SU-DHL-6 (cell line): ENCODE measurements around the gene KCNB1.

ENCODE experiments used
- H2AFZ ChIP-seq: fragments of 200-600 bp; sonication (generic); 2 replicates; pipeline ENCODE4 v1.6.1; 2014; ENCODE audit warnings: low read depth, mild to moderate bottlenecking, moderate library complexity, mixed read lengths, antibody characterized with exemption, low read length; ENCODE audit not compliant: severe bottlenecking
- H3F3A ChIP-seq: fragments of 200-600 bp; shearing (Covaris generic); 2 replicates; pipeline ENCODE4 v1.6.0; 2016; ENCODE audit warnings: antibody characterized with exemption, mild to moderate bottlenecking; ENCODE audit not compliant: insufficient read depth
- H3K27ac ChIP-seq: fragments of 200-600 bp; sonication (generic); 2 replicates; pipeline ENCODE4 v1.5.1; 2016; ENCODE audit warnings: low read depth, mild to moderate bottlenecking, low read length, moderate library complexity, mixed read lengths
- H3K27me3 ChIP-seq: fragments of 200-600 bp; sonication (generic), shearing (Covaris generic); 2 replicates; pipeline ENCODE4 v1.6.0; 2014; ENCODE audit warnings: mild to moderate bottlenecking, low read length
- H3K36me3 ChIP-seq: fragments of 200-600 bp; sonication (generic); 2 replicates; pipeline ENCODE4 v1.6.1; 2014; ENCODE audit warnings: mild to moderate bottlenecking, low read length, mixed read lengths
- H3K4me2 ChIP-seq: fragments of 300-600, 200-600 bp; shearing (Covaris generic), sonication (generic); 2 replicates; pipeline ENCODE4 v1.6.0; 2014; ENCODE audit warnings: low read length, low read depth, mild to moderate bottlenecking; ENCODE audit not compliant: poor library complexity, severe bottlenecking
- H3K4me3 ChIP-seq: fragments of 200-600 bp; sonication (generic); 2 replicates; pipeline ENCODE4 v1.5.1; 2014; ENCODE audit warnings: antibody characterized with exemption, low read length, mild to moderate bottlenecking, mixed read lengths; ENCODE audit not compliant: insufficient read depth, poor library complexity, severe bottlenecking
- H3K79me2 ChIP-seq: fragments of 200-600 bp; sonication (generic); 2 replicates; pipeline ENCODE4 v1.6.1; 2014; ENCODE audit warnings: mild to moderate bottlenecking, low read length, moderate library complexity; ENCODE audit not compliant: insufficient read depth
- H3K9ac ChIP-seq: fragments of 200-600 bp; sonication (generic); 2 replicates; pipeline ENCODE4 v1.7.0; 2014; ENCODE audit warnings: mild to moderate bottlenecking, low read length
- H3K9me2 ChIP-seq: fragments of 200-600 bp; sonication (generic); replicated peaks from 2 replicates; pipeline ENCODE4 v1.6.1; 2014; ENCODE audit warnings: low read length; ENCODE audit not compliant: insufficient read depth
- H3K9me3 ChIP-seq: fragments of 200-600 bp; sonication (generic); 2 replicates; pipeline ENCODE4 v1.6.1; 2014; ENCODE audit warnings: low read length, mixed read lengths; ENCODE audit not compliant: insufficient read depth
- H4K20me1 ChIP-seq: fragments of 200-600 bp; sonication (generic); 2 replicates; pipeline ENCODE4 v1.6.1; 2014; ENCODE audit warnings: low read depth, mild to moderate bottlenecking, antibody characterized with exemption, low read length, moderate library complexity, mixed read lengths
- CTCF ChIP-seq: fragments of 200-600 bp; sonication (generic); IDR thresholded peaks from one replicate; pipeline ENCODE4 v1.5.1; 2017; ENCODE audit warnings: antibody characterized with exemption, mild to moderate bottlenecking, low read length, moderate library complexity; ENCODE audit not compliant: insufficient read depth, poor library complexity, severe bottlenecking
- EZH2phosphoT487 ChIP-seq: fragments of 200-600 bp; sonication (generic), shearing (Covaris generic); conservative IDR thresholded peaks from 2 replicates; pipeline ENCODE4 v1.6.1; 2018; ENCODE audit warnings: mild to moderate bottlenecking, antibody characterized with exemption, low read length, moderate library complexity, mixed read lengths

Gene KCNB1

GRCh38 chr20:49426395-49426794, 56.1 kb downstream of the KCNB1 start:
- Histone ChIP-seq H3K9me2 (no peaks in the 10 kb centered on the region), H3K4me2 (no peak overlapping the region), H3F3A (no peaks in the 10 kb centered on the region), H3K79me2 (no peaks in the 10 kb centered on the region), H3K27ac (no peak overlapping the region), H4K20me1 (no peaks in the 10 kb centered on the region), H2AFZ (no peak overlapping the region), H3K27me3 (no peaks in the 10 kb centered on the region), H3K9ac (no peak overlapping the region), H3K36me3 (no peaks in the 10 kb centered on the region), H3K9me3 (no peaks in the 10 kb centered on the region), H3K4me3 (no peak overlapping the region)
- no peak for TF ChIP-seq EZH2phosphoT487
- no peak for TF ChIP-seq CTCF

GRCh38 chr20:49424536-49424935, 57.9 kb downstream of the KCNB1 start:
- Histone ChIP-seq H3K4me2 (no peak overlapping the region), H3K9me3 (no peaks in the 10 kb centered on the region), H2AFZ (no peak overlapping the region), H3K27me3 (no peaks in the 10 kb centered on the region), H3K9ac (no peak overlapping the region), H3K4me3 (no peak overlapping the region), H4K20me1 (no peaks in the 10 kb centered on the region), H3K9me2 (no peaks in the 10 kb centered on the region), H3K27ac (no peak overlapping the region), H3F3A (no peaks in the 10 kb centered on the region), H3K36me3 (no peaks in the 10 kb centered on the region), H3K79me2 (no peaks in the 10 kb centered on the region)
- TF ChIP-seq CTCF (no peak), EZH2phosphoT487 (no peak)

GRCh38 chr20:49422161-49422560, 60.3 kb downstream of the KCNB1 start:
- Histone ChIP-seq H3K4me3 (no peak overlapping the region), H3K36me3 (no peaks in the 10 kb centered on the region), H3K4me2 (no peak overlapping the region), H3K27ac (no peak overlapping the region), H3F3A (no peaks in the 10 kb centered on the region), H3K27me3 (no peaks in the 10 kb centered on the region), H3K9me3 (no peaks in the 10 kb centered on the region), H3K9ac (no peak overlapping the region), H3K79me2 (no peaks in the 10 kb centered on the region), H3K9me2 (no peaks in the 10 kb centered on the region), H2AFZ (no peak overlapping the region), H4K20me1 (no peaks in the 10 kb centered on the region)
- TF ChIP-seq CTCF (no peak), EZH2phosphoT487 (no peak)
